ENCODE measurements around the gene SERPINB7.
A peak's percentile ranks its signal among the peaks of the same experiment; 100 is the strongest.

DNA sequence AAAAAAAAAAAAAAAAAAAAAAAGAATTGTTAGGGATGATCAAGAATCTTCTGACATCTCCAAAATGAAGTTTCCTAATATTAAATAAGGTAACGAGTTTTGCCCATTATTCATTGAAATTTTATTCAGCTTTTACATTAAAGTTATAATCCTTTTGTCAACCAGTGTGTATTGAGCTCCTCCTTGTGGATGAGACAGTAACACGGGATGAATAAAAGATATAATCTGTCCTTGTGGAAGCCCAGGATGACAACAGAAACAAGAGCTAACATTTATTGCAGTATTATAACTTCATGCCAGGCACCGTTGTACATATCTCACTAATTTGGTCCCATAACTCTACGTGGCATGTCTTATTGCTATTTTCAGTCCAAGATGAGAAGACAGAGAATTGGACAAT lies 33.4 kb upstream of the SERPINB7 start:
- TF ChIP-seq CTCF (IDR thresholded peaks at IDR 0.05) (peak; percentile 22; the same call in 2 of the 3 replicates), CEBPB (IDR thresholded peaks at IDR 0.05) (no peak), MYC (IDR thresholded peaks at IDR 0.05; ENCODE audit: borderline replicate concordance, low read length) (no peak), POLR2A (IDR thresholded peaks at IDR 0.05; ENCODE audit: low read length) (no peak), HDAC2 (IDR thresholded peaks at IDR 0.05) (no peak), RFX5 (IDR thresholded peaks at IDR 0.05) (no peak)
- TF ChIP-seq, protein P1, sequence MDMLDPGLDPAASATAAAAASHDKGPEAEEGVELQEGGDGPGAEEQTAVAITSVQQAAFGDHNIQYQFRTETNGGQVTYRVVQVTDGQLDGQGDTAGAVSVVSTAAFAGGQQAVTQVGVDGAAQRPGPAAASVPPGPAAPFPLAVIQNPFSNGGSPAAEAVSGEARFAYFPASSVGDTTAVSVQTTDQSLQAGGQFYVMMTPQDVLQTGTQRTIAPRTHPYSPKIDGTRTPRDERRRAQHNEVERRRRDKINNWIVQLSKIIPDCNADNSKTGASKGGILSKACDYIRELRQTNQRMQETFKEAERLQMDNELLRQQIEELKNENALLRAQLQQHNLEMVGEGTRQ (IDR thresholded peaks at IDR 0.05): no peak

All from A549 (cell line).